Omental fat pad (tissue), 4 donors: ENCODE measurements around the gene GMDS. TPM values are rescaled to one million over a fixed set of nuclear protein-coding genes. Genes with fewer than 3 reads are reported as not detected.
"Not testable (repeated sequence)": the region's sequence is repeated elsewhere in the genome, so short reads cannot be mapped to it uniquely, and the experiment has no call there.

Experiments
- ATAC-seq: fragments of 150-250 bp; one replicate; pipeline ENCODE4 v1.9.1; 2016; ENCODE audit warnings: mild to moderate bottlenecking, moderate library complexity; ENCODE audit not compliant: low FRiP score
- DNase-seq: peaks from one replicate; pipeline ENCODE4 v3.0.0-alpha.2; 2019; ENCODE audit warnings: low spot score
- total RNA-seq, 4 donors: library from RNA; depleted of rRNA; stranded (reverse); fragments of >200 nt; gene quantifications; one replicate each; pipeline ENCODE4 v1.1.0, GENCODE V29; 2016
- TF ChIP-seq, protein P1 (sequence below), 3 donors: fragments of 450-650 bp; IDR thresholded peaks; one replicate each; pipeline ENCODE4 v1.5.1; 2016 to 2017; ENCODE audit warnings: antibody characterized with exemption in 3 of 3, mild to moderate bottlenecking in 3 of 3, moderate library complexity in 2 of 3

Gene GMDS
- total RNA-seq, 4 donors from 2014 or later = 5.6 to 20.6 (median 10.7) TPM

DNA sequence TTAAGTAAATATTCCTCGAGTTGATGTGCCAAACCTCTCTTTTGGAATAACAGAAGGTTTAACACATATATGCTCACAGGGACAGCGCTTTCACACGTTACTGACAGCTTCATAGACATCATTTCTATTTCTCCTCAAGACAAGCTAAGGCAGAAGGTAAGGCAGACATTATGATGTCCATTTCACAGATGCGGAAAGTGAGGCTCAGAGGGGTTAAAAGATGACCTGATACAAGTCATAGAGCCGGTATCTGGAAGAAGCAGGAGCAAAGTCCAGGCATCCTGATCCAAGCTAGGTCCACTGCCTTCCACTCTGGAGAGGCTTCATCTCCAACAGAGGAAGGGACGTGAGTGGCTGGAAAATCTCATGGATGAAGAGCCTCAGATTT, 548.9 kb downstream of the GMDS start:
- TF ChIP-seq, protein P1, sequence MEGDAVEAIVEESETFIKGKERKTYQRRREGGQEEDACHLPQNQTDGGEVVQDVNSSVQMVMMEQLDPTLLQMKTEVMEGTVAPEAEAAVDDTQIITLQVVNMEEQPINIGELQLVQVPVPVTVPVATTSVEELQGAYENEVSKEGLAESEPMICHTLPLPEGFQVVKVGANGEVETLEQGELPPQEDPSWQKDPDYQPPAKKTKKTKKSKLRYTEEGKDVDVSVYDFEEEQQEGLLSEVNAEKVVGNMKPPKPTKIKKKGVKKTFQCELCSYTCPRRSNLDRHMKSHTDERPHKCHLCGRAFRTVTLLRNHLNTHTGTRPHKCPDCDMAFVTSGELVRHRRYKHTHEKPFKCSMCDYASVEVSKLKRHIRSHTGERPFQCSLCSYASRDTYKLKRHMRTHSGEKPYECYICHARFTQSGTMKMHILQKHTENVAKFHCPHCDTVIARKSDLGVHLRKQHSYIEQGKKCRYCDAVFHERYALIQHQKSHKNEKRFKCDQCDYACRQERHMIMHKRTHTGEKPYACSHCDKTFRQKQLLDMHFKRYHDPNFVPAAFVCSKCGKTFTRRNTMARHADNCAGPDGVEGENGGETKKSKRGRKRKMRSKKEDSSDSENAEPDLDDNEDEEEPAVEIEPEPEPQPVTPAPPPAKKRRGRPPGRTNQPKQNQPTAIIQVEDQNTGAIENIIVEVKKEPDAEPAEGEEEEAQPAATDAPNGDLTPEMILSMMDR (IDR thresholded peaks at IDR 0.05) = no peak
- DNase-seq (no peak), ATAC-seq (no peak)

DNA sequence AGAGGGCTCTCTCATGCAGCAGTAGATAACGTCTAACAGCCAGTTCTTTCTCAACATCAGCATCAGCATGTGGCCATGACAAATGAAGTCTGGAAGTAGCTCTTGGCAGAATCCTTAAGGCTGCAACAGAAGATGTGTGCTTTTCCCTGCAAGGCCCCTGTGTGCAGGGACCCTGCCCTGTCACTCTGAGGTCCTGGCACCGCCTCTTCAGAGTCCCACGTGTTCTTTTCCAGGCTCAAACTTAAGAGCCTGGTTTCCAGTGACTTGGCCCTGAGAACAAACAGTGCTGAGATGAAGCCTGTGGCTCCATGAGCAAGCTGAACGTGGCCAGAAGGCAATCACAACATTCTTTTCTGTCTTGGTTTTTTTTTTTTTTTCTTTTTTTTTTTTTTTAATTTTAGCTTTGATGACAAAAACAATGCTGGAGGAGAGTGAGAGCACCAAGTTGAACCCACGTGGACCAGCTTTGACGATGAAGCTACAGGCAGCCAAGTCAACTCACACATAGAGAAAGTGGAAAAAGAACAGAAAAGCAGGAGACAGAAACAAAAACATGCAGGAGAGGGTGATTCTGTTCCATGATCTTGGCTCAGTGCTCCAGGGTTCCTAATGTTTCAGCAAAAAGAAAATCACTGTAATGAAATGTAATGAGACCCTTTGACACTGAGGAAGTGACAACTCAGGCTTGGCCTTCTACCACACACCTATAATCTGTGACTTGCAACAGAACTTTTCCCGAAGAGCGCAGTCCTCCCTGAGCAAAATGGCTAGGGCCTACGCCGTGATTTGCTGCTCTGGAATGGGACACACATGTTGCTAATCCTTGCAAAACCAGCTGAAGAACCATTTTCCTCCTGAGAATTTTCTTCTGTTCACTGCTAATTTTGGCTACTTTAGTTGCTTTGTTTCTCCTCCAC, 549.6 kb downstream of the GMDS start:
- no peak for DNase-seq
- TF ChIP-seq, protein P1 (IDR thresholded peaks at IDR 0.05) = no peak
- no peak for ATAC-seq

GRCh38 chr6:1691828-1692227, 553.6 kb downstream of the GMDS start:
- ATAC-seq = not testable (repeated sequence)

GRCh38 chr6:1690656-1691055, 554.7 kb downstream of the GMDS start:
- not testable (repeated sequence) for DNase-seq, ATAC-seq

More at GRCh38 chr6:1691828-1692227, 553.6 kb downstream of the GMDS start:
- not testable (repeated sequence) for DNase-seq

GRCh38 chr6:1689141-1689540, 556.3 kb downstream of the GMDS start:
- TF ChIP-seq, protein P1 (IDR thresholded peaks at IDR 0.05) = no peak
- ATAC-seq = no peak
- DNase-seq = no peak

GRCh38 chr6:1688396-1688795, 557.0 kb downstream of the GMDS start:
- DNase-seq (no peak), ATAC-seq (no peak)
- TF ChIP-seq, protein P1 (IDR thresholded peaks at IDR 0.05) = no peak

DNA sequence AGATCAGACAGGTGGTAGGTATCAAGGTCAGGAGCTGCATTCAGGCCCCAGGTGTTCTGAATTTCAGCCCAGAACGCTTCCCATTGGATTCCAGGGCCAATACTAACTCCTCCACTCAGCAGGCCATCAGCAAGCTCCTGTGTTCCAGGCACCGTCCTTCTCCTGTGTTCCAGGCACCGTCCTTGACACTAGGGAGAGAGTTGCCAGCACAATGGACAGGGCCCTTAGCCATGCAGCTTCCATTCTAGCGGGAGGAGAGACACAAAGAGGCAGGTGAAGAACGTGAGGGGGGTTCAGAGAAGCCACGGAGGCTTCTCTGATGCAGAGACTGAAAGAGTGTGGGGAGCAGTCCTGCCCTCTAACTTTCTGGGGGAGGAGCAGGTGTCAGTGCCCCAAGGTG, 558.0 kb downstream of the GMDS start:
- ATAC-seq (no peak), DNase-seq (no peak)
- TF ChIP-seq, protein P1 (IDR thresholded peaks at IDR 0.05) = no peak
